GM12865 (cell line): ENCODE results near the gene PTX4.

Source experiments
- DNase-seq: peaks from one replicate; pipeline ENCODE4 v3.0.0; 2010; ENCODE audit warnings: low read depth
- H3K4me3 ChIP-seq: 2 replicates; pipeline ENCODE4 v1.5.1; 2011; ENCODE audit warnings: mild to moderate bottlenecking, low read depth, low read length, control low read depth
- TF ChIP-seq, protein P1 (sequence below): IDR thresholded peaks from 2 replicates; pipeline ENCODE4 v1.5.1; 2011; ENCODE audit warnings: low read length, control low read depth, low read depth, inconsistent platforms; ENCODE audit not compliant: insufficient read depth; ENCODE audit errors: missing control alignments

The PTX4 gene

DNA sequence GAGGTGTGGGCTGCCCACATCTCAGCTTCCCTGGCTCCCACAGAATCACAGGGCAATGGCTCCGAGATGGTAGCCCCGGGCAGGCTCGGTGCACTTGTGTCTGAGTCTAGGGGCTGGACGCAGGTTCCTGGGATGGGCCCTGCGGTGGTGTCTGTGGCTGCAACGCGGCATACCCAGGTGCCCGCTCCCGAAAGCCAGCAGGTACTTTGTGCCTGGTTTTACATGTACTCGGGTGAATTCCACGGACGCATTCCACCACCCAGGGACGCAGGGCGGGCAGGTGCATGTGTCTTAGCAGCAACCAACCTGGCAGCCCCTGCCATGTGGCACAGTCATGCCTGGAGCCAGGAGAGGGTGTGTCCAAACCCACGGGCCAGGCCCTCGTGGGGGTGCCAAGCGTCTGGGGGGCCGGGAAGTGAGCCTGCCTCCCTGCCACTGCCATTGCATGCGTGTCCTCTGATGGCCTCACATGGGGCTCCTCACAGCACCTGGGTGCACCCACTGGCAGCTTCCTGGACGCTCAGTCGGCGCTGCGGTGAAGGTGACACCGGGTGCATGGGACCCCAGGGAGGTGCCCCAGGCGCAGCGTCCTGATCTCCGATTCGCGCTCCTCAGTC is 40.3 kb upstream of the PTX4 start:
- TF ChIP-seq, protein P1, sequence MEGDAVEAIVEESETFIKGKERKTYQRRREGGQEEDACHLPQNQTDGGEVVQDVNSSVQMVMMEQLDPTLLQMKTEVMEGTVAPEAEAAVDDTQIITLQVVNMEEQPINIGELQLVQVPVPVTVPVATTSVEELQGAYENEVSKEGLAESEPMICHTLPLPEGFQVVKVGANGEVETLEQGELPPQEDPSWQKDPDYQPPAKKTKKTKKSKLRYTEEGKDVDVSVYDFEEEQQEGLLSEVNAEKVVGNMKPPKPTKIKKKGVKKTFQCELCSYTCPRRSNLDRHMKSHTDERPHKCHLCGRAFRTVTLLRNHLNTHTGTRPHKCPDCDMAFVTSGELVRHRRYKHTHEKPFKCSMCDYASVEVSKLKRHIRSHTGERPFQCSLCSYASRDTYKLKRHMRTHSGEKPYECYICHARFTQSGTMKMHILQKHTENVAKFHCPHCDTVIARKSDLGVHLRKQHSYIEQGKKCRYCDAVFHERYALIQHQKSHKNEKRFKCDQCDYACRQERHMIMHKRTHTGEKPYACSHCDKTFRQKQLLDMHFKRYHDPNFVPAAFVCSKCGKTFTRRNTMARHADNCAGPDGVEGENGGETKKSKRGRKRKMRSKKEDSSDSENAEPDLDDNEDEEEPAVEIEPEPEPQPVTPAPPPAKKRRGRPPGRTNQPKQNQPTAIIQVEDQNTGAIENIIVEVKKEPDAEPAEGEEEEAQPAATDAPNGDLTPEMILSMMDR: no peak
- no peak for DNase-seq
- no peak overlapping the region for H3K4me3 ChIP-seq

GRCh38 chr16:1527836-1528811 is 39.4 kb upstream of the PTX4 start:
- no peak overlapping the region for H3K4me3 ChIP-seq
- TF ChIP-seq, protein P1: no peak
- no peak for DNase-seq

GRCh38 chr16:1526608-1527555 is 38.1 kb upstream of the PTX4 start:
- TF ChIP-seq, protein P1: no peak
- no peak for DNase-seq
- no peak overlapping the region for H3K4me3 ChIP-seq

- TF ChIP-seq, protein P1: no peak
- no peak overlapping the region for H3K4me3 ChIP-seq
- DNase-seq: no peak
Observed at GRCh38 chr16:1525871-1526607, 37.3 kb upstream of the PTX4 start.

DNA sequence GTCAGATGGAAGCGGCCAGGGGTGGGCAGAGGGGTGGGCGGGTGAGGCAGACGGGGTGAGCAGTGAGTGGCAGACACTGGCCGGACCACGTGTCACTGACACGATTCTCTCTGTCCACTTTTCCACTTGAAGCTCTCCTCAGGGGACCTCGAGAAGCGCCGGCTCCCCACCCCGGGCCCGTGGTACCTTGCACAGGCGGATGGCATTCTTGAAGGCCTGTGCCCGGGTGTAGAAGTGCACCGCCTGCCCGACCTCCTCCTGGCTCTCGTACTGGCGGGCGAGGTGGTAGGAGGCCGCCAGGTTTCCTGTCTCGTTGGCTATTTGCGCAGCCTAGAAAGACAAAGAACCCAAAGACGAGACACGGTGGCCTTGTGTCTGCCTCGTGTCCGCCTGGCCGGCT is 35.6 kb upstream of the PTX4 start:
- no peak overlapping the region for H3K4me3 ChIP-seq
- TF ChIP-seq, protein P1: no peak
- DNase-seq: no peak
